ENCODE measurements around the gene CADPS2. TPM values are rescaled to one million over a fixed set of nuclear protein-coding genes. Genes with fewer than 3 reads are reported as not detected.

The CADPS2 gene
- total and polyA plus RNA-seq, 2 of the 8 experiments (the other 6 are each of a cell fraction or from before 2014, with no cell fraction given): 8.9 to 22.3 TPM

GRCh38 chr7:122535086-122535485 is 351.2 kb downstream of the CADPS2 start:
- no peaks in the 10 kb centered on the region for H3K23me2 ChIP-seq (ENCODE audit: low read depth, low read length)
- CTCF ChIA-PET (ENCODE audit: partially characterized antibody): interaction anchor here (0.7 to 8.3 kb wide), 3 partner anchors 219 to 317 kb away, joined by 3 to 88 read pairs (median 3); no protein-coding TSS in a partner anchor
- H4K20me1 ChIP-seq (replicated peaks in 1 of 2; ENCODE audit: control insufficient read depth in 1 of 2, insufficient read depth in 2 of 2, low read length in 2 of 2): no peaks in the 10 kb centered on the region
- H3K79me2 ChIP-seq (ENCODE audit: control insufficient read depth in 1 of 2, insufficient read depth in 2 of 2, low read length in 2 of 2): no peaks in the 10 kb centered on the region
- no peak overlapping the region for H4K8ac ChIP-seq (ENCODE audit: extremely low read depth, insufficient read depth, low read length)
- H3K79me1 ChIP-seq (ENCODE audit: low read depth, low read length): no peaks in the 10 kb centered on the region
- H3K14ac ChIP-seq (ENCODE audit: insufficient read length): no peak overlapping the region
- H3K9ac ChIP-seq (replicated peaks in 1 of 4; ENCODE audit: extremely low read depth in 1 of 4, low read depth in 3 of 4, low read length in 3 of 4): no peak overlapping the region
- FAIRE-seq: no peak
- no peak overlapping the region for H2BK5ac ChIP-seq (ENCODE audit: low read depth, low read length)
- no peak overlapping the region for H2AK5ac ChIP-seq (ENCODE audit: low read depth, low read length)
- no peak overlapping the region for H2BK120ac ChIP-seq (replicated peaks; ENCODE audit: low read depth, low read length)
- H3K56ac ChIP-seq (replicated peaks; ENCODE audit: insufficient read length, low read depth, low read length): no peak overlapping the region
- H3K18ac ChIP-seq (ENCODE audit: extremely low read depth, low read length): no peak overlapping the region
- no peak overlapping the region for H2BK15ac ChIP-seq (ENCODE audit: low read length)
- H3K4me1 ChIP-seq (replicated peaks in 1 of 4; ENCODE audit: control insufficient read depth in 3 of 4, insufficient read depth in 4 of 4, low read length in 3 of 4): no peaks in the 10 kb centered on the region; a peak in 1 of 7 replicates
- no peak overlapping the region for H3K4me3 ChIP-seq (ENCODE audit: extremely low read depth in 1 of 4, insufficient read depth in 2 of 4, low read depth in 3 of 4, low read length in 4 of 4)
- 100% methylated on average over 1 of the region's 1 CpG; no CpG with 5 or more reads in 1 of the 2 experiments for WGBS, 2 experiments (ENCODE audit: extremely low coverage in 1 of 2, insufficient coverage in 1 of 2, insufficient read length in 1 of 2, insufficient replicate concordance in 2 of 2, low coverage in 1 of 2, low lambda C conversion rate in 2 of 2, missing lambda C conversion rate in 1 of 2)
- H3K4ac ChIP-seq (replicated peaks; ENCODE audit: insufficient read length, low read depth, low read length): no peak overlapping the region
- H3K27me3 ChIP-seq (replicated peaks in 1 of 4; ENCODE audit: control insufficient read depth in 3 of 4, extremely low read depth in 1 of 4, insufficient read depth in 3 of 4, low read length in 3 of 4): no peaks in the 10 kb centered on the region
- no peak for DNase-seq (ENCODE audit: low read depth in 1 of 2, low spot score in 2 of 2)
- no peak overlapping the region for H3K4me2 ChIP-seq (ENCODE audit: insufficient read depth in 1 of 2, low read depth in 2 of 2, low read length in 2 of 2)
- POLR2A ChIA-PET (ENCODE audit: partially characterized antibody): no interaction called here
- H3K36me3 ChIP-seq (ENCODE audit: control insufficient read depth in 2 of 4, insufficient read depth in 4 of 4, low read length in 3 of 4): no peaks in the 10 kb centered on the region
- no peak overlapping the region for H3K27ac ChIP-seq (ENCODE audit: low read depth, low read length)
- H2BK20ac ChIP-seq (ENCODE audit: low read length): no peak overlapping the region
- no peak overlapping the region for H4K91ac ChIP-seq (replicated peaks; ENCODE audit: insufficient read length, low read length)
- TF ChIP-seq RAD21 (IDR thresholded peaks at IDR 0.05 in 1 of 2, conservative IDR thresholded peaks at IDR 0.05 in 1 of 2; ENCODE audit: low read depth in 2 of 2, low read length in 2 of 2): peak in 1 of 2 experiments; percentile 25; a peak in 1 of 4 replicates
- no peak for TF ChIP-seq YY1 (IDR thresholded peaks at IDR 0.05; ENCODE audit: low read depth, low read length)
- H3K9me3 ChIP-seq (ENCODE audit: insufficient read depth in 2 of 2, low read depth in 1 of 2, low read length in 1 of 2): no peaks in the 10 kb centered on the region
- H2AFZ ChIP-seq (ENCODE audit: low read length): no peak overlapping the region
- no peak overlapping the region for H3K23ac ChIP-seq (ENCODE audit: insufficient read length)
- no peak overlapping the region for H2BK12ac ChIP-seq (ENCODE audit: low read depth, low read length)
- no peak overlapping the region for H4K5ac ChIP-seq (ENCODE audit: insufficient read length, low read depth, low read length)

Measured in H1 (cell line).